Fibroblast of gingiva (primary cell): ENCODE data around the gene GJA9.
A peak's percentile ranks its signal among the peaks of the same experiment; 100 is the strongest.
"Not testable (repeated sequence)": the region's sequence is repeated elsewhere in the genome, so short reads cannot be mapped to it uniquely, and the experiment has no call there.

ENCODE experiments used
- DNase-seq: peaks from one replicate; pipeline ENCODE4 v3.0.0-alpha.2; 2011; ENCODE audit warnings: low read depth

Gene GJA9

GRCh38 chr1:38873027-38873969 lies 8.1 kb downstream of the GJA9 start, which contains the start of gene MYCBP:
TSS of gene MYCBP (minus strand) at chr1:38873348. CDS start at chr1:38873305, 43 bp downstream.
- peak; percentile 94 for DNase-seq

GRCh38 chr1:38872401-38873026 lies 8.9 kb downstream of the GJA9 start:
- no peak for DNase-seq

- no peak for DNase-seq
These were observed 10.4 kb downstream of the GJA9 start for GRCh38 chr1:38870996-38871395.

GRCh38 chr1:38867208-38867607 lies 14.2 kb downstream of the GJA9 start:
- no peak for DNase-seq

GRCh38 chr1:38865112-38865715 lies 16.2 kb downstream of the GJA9 start:
- DNase-seq: no peak

- no peak for DNase-seq
These were observed 21.0 kb downstream of the GJA9 start for GRCh38 chr1:38860454-38860795.

GRCh38 chr1:38859561-38860453 lies 21.6 kb downstream of the GJA9 start, which contains the start of gene RRAGC:
TSS of gene RRAGC (minus strand) at chr1:38859772. CDS start at chr1:38859646, 126 bp downstream.
- DNase-seq: peak; percentile 98

GRCh38 chr1:38858833-38859560 lies 22.4 kb downstream of the GJA9 start:
- peak; percentile 46 for DNase-seq

GRCh38 chr1:38852780-38853179 lies 28.6 kb downstream of the GJA9 start:
- DNase-seq: no peak

GRCh38 chr1:38848071-38848470 lies 33.3 kb downstream of the GJA9 start:
- DNase-seq: no peak

GRCh38 chr1:38846210-38846609 lies 35.2 kb downstream of the GJA9 start:
- DNase-seq: no peak

- not testable (repeated sequence) for DNase-seq
These were observed 36.3 kb downstream of the GJA9 start for GRCh38 chr1:38845088-38845487.

- DNase-seq: peak; percentile 10
These were observed 41.1 kb downstream of the GJA9 start for GRCh38 chr1:38840281-38840680.

- no peak for DNase-seq
These were observed 42.0 kb downstream of the GJA9 start for GRCh38 chr1:38839363-38839762.

GRCh38 chr1:38836316-38836715 lies 45.1 kb downstream of the GJA9 start:
- DNase-seq: not testable (repeated sequence)

- DNase-seq: peak; percentile 74
These were observed 46.2 kb downstream of the GJA9 start for GRCh38 chr1:38834937-38835827.

- no peak for DNase-seq
These were observed 47.1 kb downstream of the GJA9 start for GRCh38 chr1:38834221-38834782.

GRCh38 chr1:38833146-38833545 lies 48.2 kb downstream of the GJA9 start:
- DNase-seq: no peak

- DNase-seq: no peak
These were observed 49.0 kb downstream of the GJA9 start for GRCh38 chr1:38832370-38832734.
